ENCODE data around the gene CCDC15.
A peak's percentile ranks its signal among the peaks of the same experiment; 100 is the strongest.

Gene CCDC15

DNA sequence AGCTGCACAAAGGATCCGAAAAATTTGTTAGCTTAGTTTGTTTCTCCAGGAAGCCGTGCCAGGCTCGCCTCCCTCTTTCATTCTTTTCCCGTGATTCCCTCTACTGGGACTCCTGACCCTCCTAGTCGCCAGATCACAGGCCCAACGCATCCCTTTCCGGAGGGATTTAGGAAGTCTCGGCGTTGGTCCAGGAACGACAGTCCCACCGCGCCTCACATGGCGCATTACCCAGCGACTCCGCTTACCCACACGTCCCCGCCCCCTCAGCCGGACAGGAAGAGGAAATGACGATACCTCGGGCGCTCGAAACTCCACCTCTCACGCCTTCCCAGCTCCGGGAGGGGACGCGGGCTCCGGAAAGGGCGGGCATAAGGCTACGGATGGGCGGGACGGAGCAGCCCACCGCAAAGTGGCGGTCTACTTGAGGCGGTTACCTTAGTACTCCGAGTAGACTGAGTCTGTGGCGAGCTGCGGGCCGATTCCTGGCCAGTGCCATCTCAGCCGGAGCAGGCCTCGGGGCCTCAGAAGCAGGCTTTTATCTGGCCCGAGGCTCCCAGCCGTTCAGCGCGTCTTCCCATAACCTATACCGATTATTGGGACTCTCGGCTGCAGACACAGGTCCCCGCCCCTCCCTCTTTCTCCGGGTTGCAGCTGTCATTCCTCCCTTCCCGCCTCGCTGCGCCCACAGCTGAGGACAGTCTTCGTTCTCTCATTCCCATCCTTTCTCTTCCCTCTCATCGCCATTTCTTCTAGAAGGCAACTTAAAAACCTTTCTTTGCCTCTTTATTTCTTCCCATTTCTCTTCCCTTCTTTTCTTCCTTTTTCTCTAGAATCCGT is at the start of gene CCDC15:
Gene CCDC15 (plus strand): TSS at position 450 of the 837 bp plus-strand sequence. CDS start 531 bp downstream, outside the sequence.
- peak; percentile 96 to 97 for DNase-seq

- peak in 1 of 2 donors; percentile 6 for DNase-seq
Measured at GRCh38 chr11:124915541-124916369, 38.2 kb upstream of the CCDC15 start.

DNA sequence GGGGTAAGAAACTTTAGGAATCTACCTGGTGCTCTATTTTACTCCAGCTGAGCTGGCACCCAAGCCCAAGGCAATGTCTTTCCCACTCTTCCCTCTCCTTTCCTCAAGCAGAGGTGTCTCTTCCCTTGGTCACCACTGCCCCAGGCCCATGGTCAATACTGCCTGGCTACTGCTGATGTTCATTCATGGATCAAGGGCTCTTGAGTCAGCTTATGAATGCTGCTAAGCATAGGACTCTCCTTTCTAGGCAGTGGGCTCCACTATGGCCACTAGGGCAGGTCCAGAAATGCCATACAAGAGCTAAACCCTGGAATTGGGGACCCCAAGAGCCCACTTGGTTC is 37.7 kb upstream of the CCDC15 start:
- no peak for DNase-seq

DNA sequence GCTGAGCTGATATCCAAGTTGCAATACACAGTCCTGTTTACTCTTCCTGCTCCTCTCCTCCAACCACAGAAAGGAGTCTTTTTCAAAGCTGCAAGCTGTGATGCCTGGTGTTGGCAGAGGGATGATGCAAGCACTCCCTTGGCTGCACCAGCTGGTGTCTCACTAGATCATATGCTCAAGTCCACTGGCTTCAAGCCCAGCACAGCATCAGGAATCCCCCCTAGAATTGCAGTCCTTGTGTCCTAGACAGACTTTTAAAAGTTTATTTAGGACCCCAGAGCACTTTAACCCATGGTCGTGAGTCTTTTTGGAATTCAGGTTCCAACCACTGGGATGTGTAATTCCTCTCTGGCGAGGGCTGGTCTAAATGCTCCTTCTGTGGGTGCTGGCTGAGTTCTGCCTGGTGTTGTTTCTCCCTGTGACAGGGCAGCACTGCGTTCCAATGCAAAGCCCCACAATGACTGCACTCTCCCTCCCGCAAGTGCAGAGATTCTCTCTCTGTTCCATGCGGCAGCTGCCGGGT is 36.8 kb upstream of the CCDC15 start:
- no peak for DNase-seq

GRCh38 chr11:124918950-124919349 is 35.1 kb upstream of the CCDC15 start, which contains the start of gene HEPN1:
HEPN1 (plus strand) TSS chr11:124919250.
- no peak for DNase-seq

DNA sequence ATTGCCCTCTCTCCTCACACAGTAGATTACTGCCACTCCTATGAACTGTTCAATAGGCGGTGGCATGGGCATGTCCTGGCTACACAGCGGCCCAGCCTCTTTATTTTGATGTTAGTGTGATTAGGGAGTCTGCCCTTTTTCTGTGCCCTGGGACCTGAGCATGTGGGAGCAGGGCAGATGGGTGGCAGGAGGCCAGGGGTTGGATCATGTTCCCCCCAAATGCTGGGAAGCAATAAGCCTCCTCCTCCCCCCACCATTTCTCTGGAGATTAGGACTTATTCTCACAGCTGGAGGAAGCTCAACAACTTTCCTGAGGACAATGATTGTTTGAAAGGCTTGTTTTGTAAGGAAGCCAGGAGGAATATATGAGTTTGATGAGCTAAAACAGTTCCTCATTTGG is 34.1 kb upstream of the CCDC15 start:
- DNase-seq: no peak

- DNase-seq: no peak
Measured at GRCh38 chr11:124920356-124920755, 33.6 kb upstream of the CCDC15 start.

GRCh38 chr11:124920870-124921609 is 33.0 kb upstream of the CCDC15 start:
- peak; percentile 74 to 80 for DNase-seq

- no peak for DNase-seq
Measured at GRCh38 chr11:124922831-124923230, 31.2 kb upstream of the CCDC15 start.

- DNase-seq: no peak
Measured at GRCh38 chr11:124923296-124923695, 30.7 kb upstream of the CCDC15 start.

GRCh38 chr11:124928942-124929665 is 24.9 kb upstream of the CCDC15 start:
- DNase-seq: no peak

- DNase-seq: no peak
Measured at GRCh38 chr11:124930799-124931198, 23.2 kb upstream of the CCDC15 start.

DNA sequence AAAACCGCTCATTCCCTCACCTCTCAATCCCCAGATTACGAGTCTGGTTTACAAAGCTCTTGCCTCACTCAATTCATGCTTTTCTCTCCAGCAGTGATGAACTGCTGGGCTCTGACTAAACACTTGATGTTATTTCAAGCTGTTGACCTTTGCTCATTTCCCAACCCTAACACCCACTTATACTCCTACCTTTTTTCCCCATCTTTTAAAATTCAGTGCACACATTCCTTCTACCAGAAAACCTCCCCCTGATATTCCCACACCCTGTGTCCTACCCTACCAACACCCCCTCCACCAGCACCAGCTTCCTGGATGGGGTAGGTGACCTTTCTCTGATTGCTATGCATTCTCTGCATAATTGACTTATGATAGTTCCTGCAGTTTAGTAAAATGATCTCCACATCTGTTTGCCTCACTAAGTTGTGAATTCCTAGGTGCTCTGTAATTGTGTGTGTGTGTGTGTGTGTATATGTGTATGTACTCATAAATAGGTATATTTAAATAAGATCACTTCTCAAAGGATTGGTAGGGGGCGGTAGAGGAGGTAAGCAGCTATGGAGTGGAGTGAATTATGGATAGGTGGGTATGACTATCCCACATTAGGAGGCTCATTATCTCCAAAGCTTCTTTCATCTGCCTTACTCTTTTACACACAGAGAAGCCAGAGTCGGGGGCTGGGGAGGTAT is 19.0 kb upstream of the CCDC15 start:
- DNase-seq: no peak

DNA sequence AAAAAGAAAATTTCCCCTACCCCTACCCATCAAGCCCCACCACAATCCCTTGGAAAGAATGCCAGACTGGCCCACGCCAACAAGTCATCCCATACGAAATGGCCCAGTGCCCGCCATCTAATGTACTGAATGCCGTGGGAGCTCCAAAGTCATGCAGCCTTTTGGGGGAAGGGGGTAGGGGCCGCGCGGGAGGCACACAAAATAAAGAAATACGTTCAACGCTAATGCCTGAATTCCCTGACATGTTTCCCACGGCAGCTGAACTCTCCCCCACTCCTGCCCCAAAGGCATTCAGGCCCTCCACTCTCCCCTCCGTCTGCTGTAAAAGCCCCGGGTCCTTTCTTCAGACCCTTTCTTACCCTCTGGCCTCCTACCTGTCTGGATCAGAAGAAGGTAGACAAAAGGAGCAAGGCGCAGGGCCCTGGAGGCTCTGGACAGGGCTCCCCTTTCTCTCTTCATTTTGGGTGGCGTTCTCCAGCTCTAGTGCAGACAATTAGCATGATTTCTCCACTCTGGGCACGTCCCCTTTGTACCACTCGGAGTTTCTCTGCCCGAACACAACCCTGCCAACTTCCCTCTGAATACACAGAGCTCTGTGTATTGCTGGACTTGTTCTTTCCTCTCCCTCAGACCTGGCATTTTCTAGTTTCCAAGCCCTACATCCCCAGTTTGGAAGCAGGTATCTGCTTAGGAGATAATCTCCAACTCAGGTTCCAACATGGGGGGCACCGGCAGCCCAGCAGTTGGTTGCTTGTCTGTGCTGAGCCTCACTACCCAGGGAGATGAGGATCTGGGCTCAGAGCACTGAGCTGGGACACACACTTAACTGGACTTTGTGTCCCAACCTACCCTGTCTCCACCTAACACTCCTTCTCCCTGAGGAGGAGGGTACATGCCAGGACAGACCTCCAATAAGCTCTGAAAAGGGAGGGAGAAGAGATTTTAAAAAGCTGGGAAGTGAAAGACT is 18.2 kb upstream of the CCDC15 start, which contains the start of gene HEPACAM:
Gene HEPACAM (minus strand): TSS at position 500 of the 967 bp plus-strand sequence. CDS start 41 bp downstream, at position 459.
- no peak for DNase-seq

DNA sequence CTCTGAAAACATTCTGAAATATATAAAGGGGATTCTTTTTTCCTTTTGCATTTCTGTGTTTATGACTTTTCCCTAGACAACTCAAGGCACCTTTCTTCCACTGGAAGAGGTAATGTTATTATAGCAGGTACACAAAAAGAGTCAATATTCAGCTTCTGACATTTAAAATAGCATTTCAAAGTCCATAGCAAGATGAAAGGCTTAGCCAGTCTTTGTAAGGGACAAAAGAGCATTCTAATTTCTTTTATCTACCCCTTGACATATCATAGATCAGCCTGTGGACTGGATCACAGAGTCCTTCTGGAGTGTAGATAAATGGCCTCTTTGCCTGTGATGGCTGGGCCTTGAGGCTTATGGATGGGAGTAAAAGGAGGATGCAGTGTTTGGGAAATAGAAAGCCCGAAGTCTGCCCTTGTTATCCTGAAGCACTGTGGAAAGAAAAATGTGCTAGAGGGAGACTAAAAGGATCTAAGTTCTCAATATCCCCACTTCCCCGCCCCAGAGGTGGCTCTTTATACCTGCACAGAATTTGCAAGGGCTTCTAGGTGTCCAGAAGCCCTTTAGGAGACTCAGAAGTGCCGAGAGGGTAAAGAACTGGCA is 16.6 kb upstream of the CCDC15 start:
- DNase-seq: no peak

- DNase-seq: no peak
Measured at GRCh38 chr11:124938206-124938765, 15.7 kb upstream of the CCDC15 start.

GRCh38 chr11:124938970-124939369 is 15.0 kb upstream of the CCDC15 start:
- no peak for DNase-seq

- no peak for DNase-seq
Measured at GRCh38 chr11:124941703-124942102, 12.3 kb upstream of the CCDC15 start.

DNA sequence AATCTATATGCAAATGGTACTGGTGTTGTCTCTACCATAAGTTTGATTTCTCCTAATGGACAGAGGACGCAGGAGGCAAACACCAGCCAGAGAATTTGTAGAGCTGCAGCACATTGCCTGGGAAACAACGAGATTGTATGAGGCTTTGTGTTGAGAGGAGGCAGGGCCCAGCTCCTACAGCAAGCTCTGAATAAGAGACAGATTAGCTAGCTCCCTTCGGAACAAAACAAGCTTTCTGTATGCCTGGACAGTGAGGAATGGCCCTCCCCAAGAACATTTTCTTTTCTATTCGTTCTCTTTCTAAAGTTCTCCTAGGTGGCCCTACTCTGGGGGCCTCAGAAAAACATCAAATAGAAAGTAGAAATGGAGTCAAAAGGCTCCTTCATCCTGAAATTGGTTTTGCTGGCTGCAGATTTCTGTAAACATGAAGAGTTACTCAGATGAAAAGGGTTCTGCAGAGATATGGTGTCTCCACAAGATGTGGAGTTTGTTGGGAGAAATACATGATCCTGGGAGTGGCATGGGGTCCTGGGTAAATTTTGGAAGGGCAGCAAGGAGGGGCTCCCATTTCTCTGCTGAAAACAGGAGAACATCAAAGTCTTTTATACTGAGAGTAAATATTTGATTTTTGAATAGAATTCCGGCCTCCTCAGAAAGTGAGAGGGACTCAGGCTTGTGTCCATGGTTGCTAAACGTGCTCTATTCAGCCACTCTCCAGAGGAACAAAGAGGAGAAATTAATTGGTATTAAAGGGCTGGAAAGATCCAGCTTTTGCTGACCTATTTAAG is 11.3 kb upstream of the CCDC15 start:
- no peak for DNase-seq
